Activated CD8-positive, alpha-beta memory T cell treated with anti-CD3 and anti-CD28 coated beads, Interleukin-2, amount 50 U/mL, for 4 hours (primary cell): ENCODE measurements around the gene CATSPER1.

Source experiments
- DNase-seq: peaks from one replicate; pipeline ENCODE4 v3.0.0-alpha.2; 2020

Gene CATSPER1

GRCh38 chr11:65992056-65992455 lies 34.2 kb downstream of the CATSPER1 start:
- no peak for DNase-seq

- DNase-seq, result peak; percentile 90
Observed at GRCh38 chr11:65988791-65989592, 37.3 kb downstream of the CATSPER1 start.

DNA sequence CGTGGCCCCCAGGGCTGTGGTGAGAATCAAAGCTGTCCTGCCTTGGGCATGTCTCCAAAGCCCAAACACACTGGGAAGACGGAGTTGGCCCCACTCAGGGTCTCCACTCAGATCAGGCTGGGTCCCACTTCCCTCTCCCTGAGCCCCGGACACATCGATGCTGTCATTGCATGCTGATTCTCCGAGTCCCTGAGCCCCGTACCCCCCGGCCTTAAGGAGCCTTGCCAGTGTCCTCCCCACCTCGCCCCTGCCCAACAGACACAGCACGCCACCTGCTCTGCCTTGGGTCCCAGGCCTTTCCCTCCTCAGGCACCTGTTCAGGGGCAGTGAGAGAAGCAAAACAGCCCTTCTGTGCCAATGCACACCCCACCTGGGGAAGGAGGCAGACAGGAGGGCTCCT lies 38.9 kb downstream of the CATSPER1 start:
- DNase-seq, result no peak

DNA sequence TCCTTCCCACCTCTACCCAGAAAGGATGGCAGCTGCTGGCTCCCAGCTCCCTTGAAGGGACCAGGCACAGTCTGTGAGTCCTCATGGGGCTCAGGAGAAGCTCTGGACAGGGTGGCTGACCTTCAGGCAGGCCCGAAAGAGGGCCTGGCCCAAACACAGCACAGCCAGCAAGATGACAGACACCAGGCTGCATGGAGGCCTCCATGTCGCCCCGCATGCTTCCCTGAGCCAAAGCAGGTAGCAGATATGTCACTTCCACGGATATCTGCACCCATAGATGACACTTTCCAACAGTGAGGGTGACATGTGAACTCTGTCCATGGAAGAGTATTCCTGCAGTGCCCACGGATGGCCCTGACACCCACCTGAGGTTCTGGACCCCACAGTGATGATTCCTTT lies 42.7 kb downstream of the CATSPER1 start:
- DNase-seq, result no peak

- no peak for DNase-seq
Observed at GRCh38 chr11:65982824-65983588, 43.3 kb downstream of the CATSPER1 start.

DNA sequence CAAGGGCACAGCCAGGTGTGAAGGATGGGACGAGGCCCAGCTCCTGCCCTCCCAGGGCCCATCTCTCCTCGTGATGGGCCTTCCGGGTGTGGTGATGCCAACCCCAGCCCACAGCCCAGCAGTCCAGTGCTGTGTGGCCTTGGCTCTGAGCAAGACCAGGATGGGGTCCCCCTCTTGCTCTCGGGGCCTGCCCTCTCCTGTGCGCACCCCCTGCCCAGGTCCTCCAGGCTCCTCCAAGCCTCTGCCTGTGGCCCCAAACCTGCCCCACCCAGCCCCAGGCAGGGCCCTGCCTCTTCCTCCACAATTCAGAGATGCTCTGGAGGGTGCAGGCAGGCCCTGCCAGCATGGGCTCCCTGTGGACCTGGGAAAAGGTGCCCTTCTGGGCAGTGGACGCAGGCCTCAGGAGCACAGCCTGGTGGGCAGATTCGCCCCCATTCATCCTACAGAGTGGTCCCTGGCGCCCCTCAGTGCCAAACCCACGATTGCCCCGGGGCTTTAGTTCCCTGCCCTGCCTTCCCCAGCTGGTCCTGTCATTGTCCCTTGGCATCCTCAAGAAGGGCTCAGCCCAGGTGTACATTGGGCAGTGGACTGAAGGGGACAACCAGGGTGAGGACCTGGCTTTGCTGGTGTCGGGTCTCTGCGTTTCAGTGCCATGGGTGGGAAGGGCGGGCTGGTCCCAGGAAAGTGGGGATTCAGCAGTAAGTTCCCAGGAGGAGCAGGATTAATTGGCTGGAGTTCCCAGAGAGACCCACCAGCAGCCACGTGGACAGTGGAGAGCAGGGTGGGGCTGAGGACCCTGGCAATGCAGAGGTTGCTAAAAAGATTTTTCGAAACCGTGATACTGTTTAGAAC lies 44.1 kb downstream of the CATSPER1 start:
- DNase-seq, result no peak

DNA sequence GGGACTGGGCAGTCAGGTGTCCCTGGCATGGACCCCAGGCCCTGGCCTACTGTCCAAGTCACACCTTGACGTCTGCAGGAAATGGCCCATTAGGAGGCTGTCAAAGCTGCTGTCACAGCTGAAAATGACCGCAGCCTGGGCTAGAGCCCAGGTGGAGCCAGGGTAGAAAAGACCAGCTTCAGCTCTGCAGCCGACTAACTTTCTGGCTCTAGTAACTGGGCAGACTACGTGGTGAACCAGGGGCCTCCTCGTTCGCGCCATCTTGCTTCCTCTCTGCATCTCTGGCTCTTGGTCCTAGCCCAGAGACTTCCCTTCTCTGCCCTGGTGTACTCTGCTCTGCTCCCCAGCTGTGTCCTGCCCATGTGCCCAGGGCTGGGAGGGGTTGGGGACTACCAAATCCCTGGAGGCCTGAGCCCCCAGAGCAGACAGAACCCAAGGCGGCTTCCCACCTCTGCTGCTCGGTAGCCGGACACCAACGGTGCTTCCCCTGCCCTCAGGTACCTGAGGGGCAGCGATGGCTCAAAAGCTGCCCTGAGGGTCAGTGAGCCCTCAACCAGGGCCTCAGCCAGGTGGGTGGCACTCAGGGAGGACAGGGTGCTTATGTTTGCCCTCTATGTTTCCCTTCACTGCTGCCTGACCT lies 45.1 kb downstream of the CATSPER1 start:
- DNase-seq, result no peak

DNA sequence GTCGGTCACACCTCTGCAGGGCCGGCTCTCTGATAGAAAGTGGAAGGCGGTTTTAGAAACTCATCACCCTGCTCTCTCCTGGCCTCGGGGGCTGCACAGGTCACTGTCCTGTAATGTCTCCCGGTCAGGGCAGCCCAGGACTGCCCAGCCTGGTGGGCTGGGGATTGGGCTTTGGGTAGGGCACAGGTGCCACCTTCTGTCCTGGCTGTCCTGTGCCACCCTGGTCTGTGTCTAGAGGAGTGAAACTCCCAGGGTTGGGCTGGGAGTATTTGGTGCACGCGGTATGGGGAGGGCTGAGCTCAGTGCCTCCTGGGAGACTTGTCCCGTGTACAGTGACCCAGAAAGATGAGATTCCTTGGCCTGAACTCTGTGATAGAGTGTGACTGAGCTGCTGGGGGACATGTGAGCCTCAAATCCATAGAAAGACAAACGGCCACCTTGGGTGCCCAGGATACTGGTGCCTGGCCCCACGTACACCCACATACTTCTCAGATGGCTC lies 47.0 kb downstream of the CATSPER1 start:
- DNase-seq, result no peak

DNA sequence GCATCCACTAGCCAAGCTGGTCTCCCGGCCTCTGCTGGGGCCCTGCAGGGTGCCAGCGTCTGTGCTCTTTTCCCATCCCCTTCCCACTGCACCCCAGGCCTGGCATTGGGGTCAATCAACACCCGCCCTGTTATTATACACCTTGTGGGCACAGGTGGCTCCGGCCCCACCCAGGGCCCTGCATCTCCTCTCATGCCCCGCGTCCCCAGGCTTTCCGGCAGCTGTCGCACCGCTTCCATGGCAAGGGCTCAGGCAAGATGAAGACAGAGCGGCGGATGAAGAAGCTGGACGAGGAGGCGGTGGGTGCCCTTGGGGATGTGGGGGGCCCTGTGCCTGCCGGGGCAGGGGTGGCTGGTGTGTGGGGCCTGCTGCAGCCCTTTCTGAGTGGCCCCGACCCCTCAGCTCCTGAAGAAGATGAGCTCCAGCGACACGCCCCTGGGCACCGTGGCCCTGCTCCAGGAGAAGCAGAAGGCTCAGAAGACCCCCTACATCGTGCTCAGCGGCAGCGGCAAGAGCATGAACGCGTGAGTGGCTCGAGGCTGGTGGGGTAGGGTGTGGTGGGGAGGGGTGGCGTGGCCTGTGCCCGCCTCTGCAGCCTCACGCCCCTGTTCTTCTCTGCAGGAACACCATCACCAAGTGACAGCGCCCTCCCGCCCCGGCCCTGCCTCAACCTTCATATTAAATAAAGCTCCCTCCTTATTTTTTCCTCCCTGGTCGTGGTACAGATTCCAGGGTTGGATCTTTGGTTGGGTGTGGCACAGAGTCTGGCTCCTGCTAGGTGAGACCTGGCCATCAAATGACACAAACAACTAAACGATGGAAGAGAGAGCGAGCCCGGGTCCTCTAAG lies 47.7 kb downstream of the CATSPER1 start:
- DNase-seq, result no peak

DNA sequence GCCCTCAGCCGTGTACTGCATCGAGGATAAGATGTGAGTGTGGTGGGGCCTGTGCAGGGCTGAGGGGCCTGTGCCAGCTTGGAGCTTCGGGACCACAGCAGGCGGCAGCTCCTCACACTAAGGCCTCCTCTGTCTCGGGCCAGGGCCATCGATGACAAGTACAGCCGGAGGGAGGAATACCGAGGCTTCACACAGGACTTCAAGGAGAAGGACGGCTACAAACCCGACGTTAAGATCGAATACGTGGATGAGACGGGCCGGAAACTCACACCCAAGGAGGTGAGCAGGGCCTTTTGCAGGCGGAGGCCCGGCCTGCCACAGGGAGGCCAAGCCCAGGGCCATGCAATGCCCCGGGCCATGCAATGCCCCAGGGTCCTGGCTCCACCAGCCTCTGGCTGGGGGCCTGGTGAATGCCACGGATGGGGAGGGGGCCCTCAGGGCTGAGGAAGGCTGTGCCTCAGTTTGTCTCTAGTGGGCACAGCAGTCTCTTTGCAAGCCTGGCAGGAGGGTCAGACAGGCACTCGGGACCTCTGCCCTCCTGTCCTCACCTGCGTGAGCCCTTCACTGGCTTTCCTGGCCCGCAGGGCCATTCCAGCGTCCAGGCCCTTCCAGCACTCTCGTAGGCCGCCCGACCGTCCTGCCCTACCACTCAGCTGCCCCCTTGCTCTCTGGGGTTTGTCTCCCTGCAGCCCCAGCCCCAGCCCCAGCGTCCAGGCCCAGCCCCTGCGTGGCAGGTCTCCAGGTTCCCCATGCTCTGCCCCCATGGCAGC lies 48.5 kb downstream of the CATSPER1 start:
- DNase-seq, result no peak

DNA sequence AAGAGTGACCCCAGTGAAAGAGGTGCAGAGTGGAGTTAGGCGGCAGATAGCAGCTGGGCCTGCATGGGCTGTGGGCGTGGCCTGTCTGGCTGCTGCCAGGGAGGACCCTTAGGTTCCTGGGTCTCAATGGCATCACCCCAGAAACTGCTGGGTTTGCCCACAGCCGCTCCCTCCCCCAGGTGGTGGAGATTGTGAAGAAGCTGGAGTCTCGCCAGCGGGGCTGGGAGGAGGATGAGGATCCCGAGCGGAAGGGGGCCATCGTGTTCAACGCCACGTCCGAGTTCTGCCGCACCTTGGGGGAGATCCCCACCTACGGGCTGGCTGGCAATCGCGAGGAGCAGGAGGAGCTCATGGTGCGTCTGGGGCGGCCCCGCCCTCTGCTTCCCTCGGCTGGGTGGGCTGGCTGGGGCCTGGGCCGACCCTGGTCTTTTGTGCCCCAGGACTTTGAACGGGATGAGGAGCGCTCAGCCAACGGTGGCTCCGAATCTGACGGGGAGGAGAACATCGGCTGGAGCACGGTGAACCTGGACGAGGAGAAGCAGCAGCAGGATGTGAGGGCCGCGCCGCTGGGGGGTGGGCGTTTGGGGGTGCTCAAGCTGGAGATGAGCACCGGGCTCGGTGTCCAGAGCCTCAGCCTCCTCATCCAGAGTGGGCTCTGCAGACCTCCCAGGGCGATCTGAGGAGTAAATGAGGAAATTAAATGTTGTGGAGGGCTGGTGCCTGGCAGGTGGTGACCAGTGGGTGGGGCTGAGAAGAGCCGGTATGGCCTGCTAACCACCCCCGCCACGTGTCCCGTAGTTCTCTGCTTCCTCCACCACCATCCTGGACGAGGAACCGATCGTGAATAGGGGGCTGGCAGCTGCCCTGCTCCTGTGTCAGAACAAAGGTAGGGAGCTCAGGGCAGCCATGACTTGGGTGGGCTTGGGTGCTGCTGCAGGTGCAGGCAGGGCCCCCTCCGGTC lies 49.8 kb downstream of the CATSPER1 start:
- no peak for DNase-seq

GRCh38 chr11:65975771-65976170 lies 50.5 kb downstream of the CATSPER1 start:
- no peak for DNase-seq

- no peak for DNase-seq
Observed at GRCh38 chr11:65973439-65974110, 52.7 kb downstream of the CATSPER1 start.

DNA sequence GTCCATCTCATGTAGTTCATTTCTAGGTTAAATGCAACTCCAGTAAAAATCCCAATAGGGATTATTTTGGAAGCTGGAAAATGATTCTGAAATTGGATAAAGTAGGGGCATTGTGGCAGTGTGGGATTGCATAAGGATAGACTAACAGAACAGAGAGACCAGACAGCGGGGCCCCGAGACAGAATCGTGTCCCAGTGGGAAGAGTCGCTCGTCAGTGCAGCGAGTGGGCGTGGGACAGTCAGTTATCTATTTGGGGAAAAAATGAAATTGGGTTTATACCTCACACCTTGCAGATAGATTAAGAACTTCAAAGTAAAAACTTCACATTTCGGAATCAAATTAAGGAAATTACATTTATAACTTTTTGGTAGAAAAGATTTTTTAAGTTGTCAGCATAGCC lies 54.2 kb downstream of the CATSPER1 start:
- no peak for DNase-seq

DNA sequence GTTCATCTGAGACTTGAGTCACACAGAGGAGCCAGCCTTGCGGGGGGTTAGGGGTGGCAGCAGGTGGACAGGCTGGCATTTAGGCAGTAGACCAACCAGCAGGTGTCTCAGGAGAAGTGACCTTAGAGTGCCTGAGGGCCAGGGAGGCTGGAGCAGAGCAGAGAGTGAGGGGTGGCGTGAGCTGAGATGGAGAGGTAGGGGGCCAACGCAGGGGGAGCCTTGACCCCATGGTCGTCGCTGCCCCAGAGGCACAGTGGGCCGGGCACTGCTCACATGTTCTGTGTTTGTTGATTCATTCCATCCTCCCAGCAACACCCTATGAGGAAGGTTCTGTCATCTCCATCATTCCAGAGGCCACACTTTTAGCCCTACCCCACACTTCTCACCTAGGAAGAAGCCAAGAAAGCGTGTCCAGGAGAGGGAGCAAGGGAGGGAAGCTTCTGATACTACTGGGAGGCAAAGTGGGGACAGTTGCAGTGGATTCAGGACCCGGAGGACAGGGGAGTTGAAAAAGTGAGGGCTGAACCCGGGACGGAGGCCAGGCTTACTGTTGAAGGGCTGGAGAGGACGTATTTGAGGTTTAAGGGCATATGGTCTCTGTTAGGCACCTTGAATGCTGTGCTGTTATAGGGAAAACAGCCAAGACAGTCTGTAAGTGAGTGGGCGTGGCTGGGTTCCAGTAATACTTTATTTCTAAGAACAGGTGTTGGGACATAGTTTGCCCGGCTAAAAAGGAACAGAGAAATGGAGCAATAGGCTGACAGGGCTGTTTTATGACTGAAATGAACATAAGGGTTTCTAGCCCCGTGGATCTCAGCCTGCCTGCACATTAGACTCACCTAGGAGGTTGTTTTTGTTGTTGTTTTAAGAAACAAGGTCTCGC lies 57.4 kb downstream of the CATSPER1 start:
- no peak for DNase-seq

DNA sequence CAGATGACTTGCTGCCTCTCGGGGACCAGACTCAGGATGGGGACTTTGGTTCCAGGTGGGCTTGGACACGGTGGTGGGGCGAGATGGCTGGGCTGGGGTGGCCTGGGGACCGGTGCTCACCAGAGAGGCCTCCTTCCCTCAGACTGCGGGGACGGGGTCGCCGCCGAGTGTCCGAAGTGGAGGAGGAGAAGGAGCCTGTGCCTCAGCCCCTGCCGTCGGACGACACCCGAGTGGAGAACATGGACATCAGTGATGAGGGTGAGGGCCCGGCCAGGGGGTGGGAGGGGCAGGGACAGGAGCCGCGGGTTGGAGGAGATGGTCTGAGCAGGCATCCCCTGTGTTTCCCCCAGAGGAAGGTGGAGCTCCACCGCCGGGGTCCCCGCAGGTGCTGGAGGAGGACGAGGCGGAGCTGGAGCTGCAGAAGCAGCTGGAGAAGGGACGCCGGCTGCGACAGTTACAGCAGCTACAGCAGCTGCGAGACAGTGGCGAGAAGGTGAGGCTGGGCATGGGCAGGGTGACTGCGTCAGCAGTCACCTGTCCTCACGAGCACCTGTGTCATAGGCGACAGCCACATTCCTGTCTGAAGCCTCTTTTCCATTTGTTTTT lies 58.8 kb downstream of the CATSPER1 start:
- no peak for DNase-seq
